ENCODE results near the gene DNASE2.
A peak's percentile ranks its signal among the peaks of the same experiment; 100 is the strongest.
"Not testable (repeated sequence)": the region's sequence is repeated elsewhere in the genome, so short reads cannot be mapped to it uniquely, and the experiment has no call there.

DNASE2 gene

GRCh38 chr19:12858041-12858928 is 23.0 kb downstream of the DNASE2 start:
- peaks cover 3% of the 10 kb centered on the region for H3K27me3 Mint-ChIP-seq (ENCODE audit: low read depth)
- H3K4me1 Mint-ChIP-seq (ENCODE audit: low read depth), result no peaks in the 10 kb centered on the region
- no peak overlapping the region for H3K4me3 Mint-ChIP-seq
- H3K9me3 Mint-ChIP-seq, result no peaks in the 10 kb centered on the region
- H3K36me3 Mint-ChIP-seq (ENCODE audit: low read depth), result no peaks in the 10 kb centered on the region
- no peak overlapping the region for H3K27ac Mint-ChIP-seq

- Mint-ChIP-seq H3K4me3 (no peak overlapping the region), H3K27me3 (ENCODE audit: low read depth) (peaks cover 3% of the 10 kb centered on the region), H3K9me3 (no peaks in the 10 kb centered on the region), H3K36me3 (ENCODE audit: low read depth) (no peaks in the 10 kb centered on the region), H3K4me1 (ENCODE audit: low read depth) (no peaks in the 10 kb centered on the region), H3K27ac (no peak overlapping the region)
These were observed 24.6 kb downstream of the DNASE2 start for GRCh38 chr19:12856653-12857052.

- peak overlapping the region; percentile 49 for H3K4me3 Mint-ChIP-seq
These were observed 33.8 kb downstream of the DNASE2 start for GRCh38 chr19:12847159-12848139.

GRCh38 chr19:12846613-12847012 is 34.6 kb downstream of the DNASE2 start:
- peak overlapping the region; percentile 36 for H3K4me3 Mint-ChIP-seq
- H3K27ac Mint-ChIP-seq; H3K36me3 Mint-ChIP-seq (ENCODE audit: low read depth); H3K9me3 Mint-ChIP-seq; H3K4me1 Mint-ChIP-seq (ENCODE audit: low read depth): not testable (repeated sequence)
- H3K27me3 Mint-ChIP-seq (ENCODE audit: low read depth), result peaks cover 10% of the 10 kb centered on the region

More at GRCh38 chr19:12847159-12848139, 33.8 kb downstream of the DNASE2 start:
- Mint-ChIP-seq H3K9me3 (no peaks in the 10 kb centered on the region), H3K27me3 (ENCODE audit: low read depth) (peaks cover 5% of the 10 kb centered on the region), H3K27ac (no peak overlapping the region), H3K4me1 (ENCODE audit: low read depth) (peaks cover 2% of the 10 kb centered on the region), H3K36me3 (ENCODE audit: low read depth) (no peaks in the 10 kb centered on the region)

GRCh38 chr19:12843999-12844732 is 37.1 kb downstream of the DNASE2 start:
- Mint-ChIP-seq H3K4me3 (no peak overlapping the region), H3K4me1 (ENCODE audit: low read depth) (peaks cover 21% of the 10 kb centered on the region), H3K9me3 (no peaks in the 10 kb centered on the region), H3K27me3 (ENCODE audit: low read depth) (peaks cover 33% of the 10 kb centered on the region), H3K27ac (no peak overlapping the region), H3K36me3 (ENCODE audit: low read depth) (no peaks in the 10 kb centered on the region)

GRCh38 chr19:12843328-12843727 is 37.9 kb downstream of the DNASE2 start:
- peaks cover 22% of the 10 kb centered on the region for H3K4me1 Mint-ChIP-seq (ENCODE audit: low read depth)
- no peaks in the 10 kb centered on the region for H3K36me3 Mint-ChIP-seq (ENCODE audit: low read depth)
- H3K9me3 Mint-ChIP-seq, result no peaks in the 10 kb centered on the region
- no peak overlapping the region for H3K4me3 Mint-ChIP-seq
- peaks cover 37% of the 10 kb centered on the region for H3K27me3 Mint-ChIP-seq (ENCODE audit: low read depth)
- no peak overlapping the region for H3K27ac Mint-ChIP-seq

GRCh38 chr19:12842511-12842910 is 38.7 kb downstream of the DNASE2 start:
- Mint-ChIP-seq H3K4me1 (ENCODE audit: low read depth) (peaks cover 23% of the 10 kb centered on the region), H3K36me3 (ENCODE audit: low read depth) (no peaks in the 10 kb centered on the region), H3K4me3 (no peak overlapping the region), H3K27ac (no peak overlapping the region), H3K9me3 (no peaks in the 10 kb centered on the region), H3K27me3 (ENCODE audit: low read depth) (peaks cover 43% of the 10 kb centered on the region)

- peaks cover 23% of the 10 kb centered on the region for H3K4me1 Mint-ChIP-seq (ENCODE audit: low read depth)
- H3K27me3 Mint-ChIP-seq (ENCODE audit: low read depth), result peaks cover 56% of the 10 kb centered on the region
- no peak overlapping the region for H3K27ac Mint-ChIP-seq
- peak overlapping the region; percentile 53 for H3K4me3 Mint-ChIP-seq
- no peaks in the 10 kb centered on the region for H3K36me3 Mint-ChIP-seq (ENCODE audit: low read depth)
- H3K9me3 Mint-ChIP-seq, result no peaks in the 10 kb centered on the region
These were observed 40.2 kb downstream of the DNASE2 start for GRCh38 chr19:12841094-12841493.

- Mint-ChIP-seq H3K27ac (no peak overlapping the region), H3K9me3 (no peaks in the 10 kb centered on the region), H3K36me3 (ENCODE audit: low read depth) (no peaks in the 10 kb centered on the region), H3K4me1 (ENCODE audit: low read depth) (peaks cover 23% of the 10 kb centered on the region), H3K4me3 (peak overlapping the region; percentile 53), H3K27me3 (ENCODE audit: low read depth) (peaks cover 63% of the 10 kb centered on the region)
These were observed 40.9 kb downstream of the DNASE2 start for GRCh38 chr19:12840091-12841079.

- Mint-ChIP-seq H3K4me3 (peak overlapping the region; percentile 60), H3K27me3 (ENCODE audit: low read depth) (peaks cover 69% of the 10 kb centered on the region), H3K9me3 (no peaks in the 10 kb centered on the region), H3K36me3 (ENCODE audit: low read depth) (no peaks in the 10 kb centered on the region), H3K4me1 (ENCODE audit: low read depth) (peaks cover 26% of the 10 kb centered on the region), H3K27ac (peak overlapping the region; percentile 23)
These were observed 42.1 kb downstream of the DNASE2 start for GRCh38 chr19:12838886-12839756.

GRCh38 chr19:12838182-12838885 is 42.9 kb downstream of the DNASE2 start, which contains the start of gene MAST1:
TSS of gene MAST1 (plus strand) at chr19:12838515. CDS start at chr19:12838573, 58 bp downstream.
- no peak within 1 kb of the TSS for H3K27ac Mint-ChIP-seq

GRCh38 chr19:12837225-12837624 is 44.0 kb downstream of the DNASE2 start:
- Mint-ChIP-seq H3K9me3 (no peaks in the 10 kb centered on the region), H3K4me3 (no peak overlapping the region), H3K4me1 (ENCODE audit: low read depth) (peaks cover 32% of the 10 kb centered on the region), H3K27ac (no peak overlapping the region), H3K27me3 (ENCODE audit: low read depth) (peaks cover 78% of the 10 kb centered on the region), H3K36me3 (ENCODE audit: low read depth) (no peaks in the 10 kb centered on the region)

More at GRCh38 chr19:12838182-12838885, 42.9 kb downstream of the DNASE2 start, which contains the start of gene MAST1:
- no peaks in the 10 kb centered on the region for H3K36me3 Mint-ChIP-seq (ENCODE audit: low read depth)
- no peaks in the 10 kb centered on the region for H3K9me3 Mint-ChIP-seq
- H3K4me1 Mint-ChIP-seq (ENCODE audit: low read depth), result peaks cover 27% of the 10 kb centered on the region
- H3K4me3 Mint-ChIP-seq, result peak within 1 kb of the TSS; percentile 60
- H3K27me3 Mint-ChIP-seq (ENCODE audit: low read depth), result peaks cover 70% of the 10 kb centered on the region

All from T-helper 1 cell treated with Interleukin-12 subunit alpha and Interleukin-12 subunit beta and Interleukin-4 antibody, amounts not matched to agents 30 μg/mL and 1 μg/mL, for 36 hours (primary cell).